Measurements from ENCODE around the gene GLIS2. TPM values are rescaled to one million over a fixed set of nuclear protein-coding genes. Genes with fewer than 3 reads are reported as not detected.

The GLIS2 gene
- total RNA-seq, 1 donor from 2014 or later = 8.9 TPM

DNA sequence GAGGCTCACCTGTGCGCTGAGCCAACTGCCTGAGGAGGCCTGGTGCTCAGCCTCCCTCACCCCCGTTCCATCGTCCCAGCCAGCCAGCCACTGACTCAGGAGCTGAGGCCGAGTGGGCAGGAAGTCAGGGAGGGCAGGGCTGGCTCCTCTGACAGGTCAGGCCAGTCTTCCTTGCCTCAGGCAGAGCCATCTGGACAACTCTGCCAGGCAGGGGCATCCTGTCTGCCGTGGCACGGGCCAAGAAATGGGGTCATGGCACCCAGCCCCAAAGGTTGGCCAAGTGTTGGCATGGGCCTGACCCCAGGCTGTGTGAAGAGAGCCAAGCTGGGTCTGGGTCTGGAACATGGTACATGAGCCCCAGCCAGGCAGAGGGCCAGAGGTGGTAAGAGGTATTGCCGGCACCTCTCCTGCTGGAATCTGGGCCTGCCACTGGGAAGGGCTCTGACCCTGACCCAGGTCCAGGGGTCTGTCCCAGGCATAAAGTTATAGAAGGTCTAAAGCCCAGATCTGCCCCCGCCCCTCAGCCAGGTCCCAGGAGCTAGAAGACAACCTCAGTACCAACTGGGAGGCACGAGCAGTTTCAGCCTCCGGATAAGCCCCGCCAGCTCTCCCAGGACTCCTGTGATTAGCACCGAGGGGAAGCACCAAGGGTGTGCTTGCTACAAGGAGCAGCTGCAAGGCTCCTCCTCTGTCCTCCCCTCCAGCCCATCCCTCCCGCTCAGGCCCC lies 53.3 kb downstream of the GLIS2 start:
- no peak for DNase-seq (ENCODE audit: low spot score)

GRCh38 chr16:4370151-4370550 lies 54.3 kb downstream of the GLIS2 start:
- DNase-seq (ENCODE audit: low spot score) = no peak

- peak; percentile 70 for DNase-seq (ENCODE audit: low spot score)
Measured at GRCh38 chr16:4370570-4371356, 54.9 kb downstream of the GLIS2 start.

GRCh38 chr16:4371357-4372000 lies 55.6 kb downstream of the GLIS2 start, which contains the start of gene VASN:
Gene VASN (plus strand): TSS chr16:4371848. CDS start chr16:4380878, 9,030 bp downstream.
- DNase-seq (ENCODE audit: low spot score) = peak; percentile 84

- DNase-seq (ENCODE audit: low spot score) = no peak
Measured at GRCh38 chr16:4372001-4372577, 56.2 kb downstream of the GLIS2 start.

DNA sequence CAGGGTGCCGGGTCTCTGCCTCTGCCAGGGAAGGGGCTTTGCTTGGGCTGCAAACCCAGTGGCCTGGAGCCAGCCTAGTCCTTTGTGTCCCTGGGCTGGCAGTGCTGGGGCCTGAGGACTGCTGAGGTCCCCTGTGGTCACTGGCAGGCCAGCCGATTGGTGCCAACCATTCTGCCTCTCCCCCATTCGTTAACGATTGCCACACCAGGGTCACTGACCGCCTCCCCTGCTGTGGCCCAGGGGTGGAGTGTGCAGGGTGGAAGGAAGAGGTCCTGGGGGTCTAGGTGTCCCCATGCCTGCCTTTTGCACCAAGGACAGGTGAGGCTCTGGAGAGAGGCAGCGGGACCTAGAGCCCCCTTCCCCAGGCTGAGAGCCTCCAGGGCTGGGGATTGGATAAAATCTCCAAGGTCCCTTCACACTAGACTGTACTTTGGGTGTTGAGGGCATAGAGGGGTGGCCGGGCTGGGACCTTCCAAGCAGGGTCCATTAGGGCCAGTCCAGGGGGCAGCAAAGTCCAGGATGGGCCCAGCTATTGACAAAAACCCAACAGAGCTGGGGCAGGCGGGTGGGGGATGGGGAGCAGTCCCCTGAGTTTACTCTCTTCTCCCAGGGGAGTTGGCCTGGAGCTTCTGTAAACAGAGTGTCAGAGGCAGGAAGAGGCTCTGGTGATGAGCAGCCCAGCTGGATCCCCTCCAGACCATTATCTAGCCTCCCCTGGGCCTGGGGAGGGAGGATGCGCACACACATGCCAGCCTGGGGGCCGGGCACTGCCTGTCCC lies 56.9 kb downstream of the GLIS2 start:
- DNase-seq (ENCODE audit: low spot score) = peak; percentile 72

GRCh38 chr16:4373356-4373908 lies 57.6 kb downstream of the GLIS2 start:
- DNase-seq (ENCODE audit: low spot score) = no peak

- peak; percentile 96 for DNase-seq (ENCODE audit: low spot score)
Measured at GRCh38 chr16:4373909-4374742, 58.3 kb downstream of the GLIS2 start.

DNA sequence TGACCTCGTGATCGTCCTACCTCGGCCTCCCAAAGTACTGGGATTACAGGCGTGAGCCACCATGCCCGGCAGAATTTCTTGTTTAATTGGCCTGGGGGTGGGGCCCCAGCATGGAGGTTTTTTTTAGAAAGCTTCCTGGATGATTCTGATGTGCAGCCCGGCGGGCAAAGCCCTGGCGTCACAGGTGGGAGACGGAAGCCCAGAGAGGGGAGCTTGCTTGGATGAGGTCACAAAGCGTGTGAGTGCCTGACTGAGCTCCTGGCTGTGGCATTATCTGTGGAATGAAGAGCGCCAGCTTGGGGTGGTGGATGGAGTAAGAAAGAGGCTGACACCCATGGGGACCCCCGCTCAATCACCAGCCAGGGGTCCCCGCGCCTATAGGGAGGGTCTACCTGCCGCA lies 59.9 kb downstream of the GLIS2 start:
- no peak for DNase-seq (ENCODE audit: low spot score)

- DNase-seq (ENCODE audit: low spot score) = peak; percentile 86
Measured at GRCh38 chr16:4376126-4376892, 60.4 kb downstream of the GLIS2 start.

- DNase-seq (ENCODE audit: low spot score) = no peak
Measured at GRCh38 chr16:4376893-4377572, 61.2 kb downstream of the GLIS2 start.

GRCh38 chr16:4377573-4378154 lies 61.8 kb downstream of the GLIS2 start:
- DNase-seq (ENCODE audit: low spot score) = no peak

GRCh38 chr16:4378161-4378666 lies 62.3 kb downstream of the GLIS2 start:
- DNase-seq (ENCODE audit: low spot score) = no peak

GRCh38 chr16:4378999-4379690 lies 63.3 kb downstream of the GLIS2 start:
- no peak for DNase-seq (ENCODE audit: low spot score)

- no peak for DNase-seq (ENCODE audit: low spot score)
Measured at GRCh38 chr16:4380119-4381063, 64.5 kb downstream of the GLIS2 start.

Data from umbilical cord (tissue), 2 donors.